Measurements from ENCODE around the gene EME1.
"Not testable (repeated sequence)": the region's sequence is repeated elsewhere in the genome, so short reads cannot be mapped to it uniquely, and the experiment has no call there.

Gene EME1

GRCh38 chr17:50372758-50373556 lies at the start of gene EME1, which contains the start of gene MRPL27:
Gene EME1 (plus strand): TSS chr17:50373229. CDS start chr17:50375209, 1,980 bp downstream.
Gene MRPL27 (minus strand): TSS chr17:50373184. CDS start chr17:50373170, 14 bp downstream.
- DNase-seq: peak; percentile 94

GRCh38 chr17:50325906-50326305 lies 47.1 kb upstream of the EME1 start:
- DNase-seq: no peak

GRCh38 chr17:50326831-50327364 lies 46.1 kb upstream of the EME1 start:
- DNase-seq: no peak

GRCh38 chr17:50328363-50329325 lies 44.4 kb upstream of the EME1 start:
- no peak for DNase-seq

- DNase-seq: no peak
Measured at GRCh38 chr17:50329716-50330115, 43.3 kb upstream of the EME1 start.

- DNase-seq: no peak
Measured at GRCh38 chr17:50330151-50330775, 42.8 kb upstream of the EME1 start.

- DNase-seq: no peak
Measured at GRCh38 chr17:50331085-50331791, 41.8 kb upstream of the EME1 start.

GRCh38 chr17:50332196-50332595 lies 40.8 kb upstream of the EME1 start:
- no peak for DNase-seq

- DNase-seq: not testable (repeated sequence)
Measured at GRCh38 chr17:50333291-50334057, 39.6 kb upstream of the EME1 start.

- no peak for DNase-seq
Measured at GRCh38 chr17:50337956-50338355, 35.1 kb upstream of the EME1 start.

GRCh38 chr17:50338645-50339044 lies 34.4 kb upstream of the EME1 start:
- no peak for DNase-seq

GRCh38 chr17:50339381-50339780 lies 33.6 kb upstream of the EME1 start:
- no peak for DNase-seq

- no peak for DNase-seq
Measured at GRCh38 chr17:50344731-50345365, 28.2 kb upstream of the EME1 start.

- peak; percentile 91 for DNase-seq
Measured at GRCh38 chr17:50345432-50346312, 27.4 kb upstream of the EME1 start, which contains the start of gene XYLT2. Gene XYLT2 (plus strand): TSS chr17:50346126. CDS start chr17:50346141, 15 bp downstream.

GRCh38 chr17:50346313-50347116 lies 26.5 kb upstream of the EME1 start:
- DNase-seq: no peak

GRCh38 chr17:50347117-50347893 lies 25.7 kb upstream of the EME1 start:
- no peak for DNase-seq

- DNase-seq: no peak
Measured at GRCh38 chr17:50347894-50348291, 25.1 kb upstream of the EME1 start.

Measured in NCI-H1436 (cell line).